Liver (tissue), 3 donors: ENCODE measurements around the gene CCDC136.

Experiments
- EGR1 ChIP-seq, 2 donors: IDR thresholded peaks; 2 replicates each; pipeline ENCODE4 v1.6.1; 2016 to 2018; ENCODE audit warnings: antibody characterized with exemption in 2 of 2, low read depth in 2 of 2
- FOXA1 ChIP-seq: IDR thresholded peaks from 2 replicates; pipeline ENCODE4 v1.6.1; 2016; ENCODE audit warnings: antibody characterized with exemption
- GABPA ChIP-seq, 2 donors: IDR thresholded peaks in 1 of 2; conservative IDR thresholded peaks in 1 of 2; 2 replicates each; pipeline ENCODE4 v1.6.1; 2016; ENCODE audit warnings: antibody characterized with exemption in 2 of 2, mild to moderate bottlenecking in 1 of 2, moderate library complexity in 1 of 2
- JUND ChIP-seq, 2 donors: IDR thresholded peaks; 2 replicates each; pipeline ENCODE4 v1.6.1; 2016; ENCODE audit warnings: antibody characterized with exemption in 2 of 2
- NR2F2 ChIP-seq: IDR thresholded peaks from 2 replicates; pipeline ENCODE4 v1.6.1; 2016; ENCODE audit warnings: antibody characterized with exemption
- RAD21 ChIP-seq, 2 donors: IDR thresholded peaks; 2 replicates each; pipeline ENCODE4 v1.6.1; 2016; ENCODE audit warnings: antibody characterized with exemption in 2 of 2, mild to moderate bottlenecking in 2 of 2
- SP1 ChIP-seq: IDR thresholded peaks from 2 replicates; pipeline ENCODE4 v1.6.1; 2018; ENCODE audit warnings: antibody characterized with exemption, mild to moderate bottlenecking
- TAF1 ChIP-seq: conservative IDR thresholded peaks from 2 replicates; pipeline ENCODE4 v1.6.1; 2016; ENCODE audit warnings: antibody characterized with exemption, mild to moderate bottlenecking
- TF ChIP-seq, protein P1 (sequence below): fragments of 150-350 bp; IDR thresholded peaks from 2 replicates; pipeline ENCODE4 v1.5.1; 2017; ENCODE audit warnings: improper control_type of control experiment, low read depth, low read length; ENCODE audit not compliant: missing input control
- TF ChIP-seq, protein P2 (sequence below): IDR thresholded peaks from 2 replicates; pipeline ENCODE4 v1.6.1; 2016; ENCODE audit warnings: antibody characterized with exemption
- donor health status: healthy.
- donor health status: healthy.

DNA sequence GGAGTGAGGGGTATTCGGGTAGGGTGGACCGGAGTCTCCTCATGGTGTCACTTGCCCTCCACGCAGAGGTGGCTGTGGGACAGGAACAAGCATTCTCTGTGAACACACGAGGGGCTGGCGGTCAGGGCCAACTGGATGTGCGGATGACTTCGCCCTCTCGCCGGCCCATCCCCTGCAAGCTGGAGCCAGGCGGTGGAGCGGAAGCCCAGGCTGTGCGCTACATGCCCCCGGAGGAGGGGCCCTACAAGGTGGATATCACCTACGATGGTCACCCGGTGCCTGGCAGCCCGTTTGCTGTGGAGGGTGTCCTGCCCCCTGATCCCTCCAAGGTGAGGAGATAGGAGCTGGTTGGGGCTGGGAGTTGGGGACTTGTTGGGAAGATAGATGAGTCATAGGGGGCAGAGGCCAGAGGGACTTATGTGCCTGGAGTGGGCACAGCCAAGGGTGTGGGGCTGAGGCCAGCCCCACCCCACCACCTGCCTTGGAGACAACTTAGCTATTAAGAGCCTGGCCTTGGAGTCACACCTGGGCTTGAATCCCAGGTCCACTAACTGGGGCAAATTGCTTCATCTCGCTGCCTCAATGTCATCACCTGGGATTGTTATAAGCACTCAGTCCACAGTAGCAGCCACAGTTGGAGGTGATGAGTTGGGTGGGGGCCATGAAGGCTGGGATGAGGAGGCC, 52.3 kb downstream of the CCDC136 start:
- TF ChIP-seq, protein P1, sequence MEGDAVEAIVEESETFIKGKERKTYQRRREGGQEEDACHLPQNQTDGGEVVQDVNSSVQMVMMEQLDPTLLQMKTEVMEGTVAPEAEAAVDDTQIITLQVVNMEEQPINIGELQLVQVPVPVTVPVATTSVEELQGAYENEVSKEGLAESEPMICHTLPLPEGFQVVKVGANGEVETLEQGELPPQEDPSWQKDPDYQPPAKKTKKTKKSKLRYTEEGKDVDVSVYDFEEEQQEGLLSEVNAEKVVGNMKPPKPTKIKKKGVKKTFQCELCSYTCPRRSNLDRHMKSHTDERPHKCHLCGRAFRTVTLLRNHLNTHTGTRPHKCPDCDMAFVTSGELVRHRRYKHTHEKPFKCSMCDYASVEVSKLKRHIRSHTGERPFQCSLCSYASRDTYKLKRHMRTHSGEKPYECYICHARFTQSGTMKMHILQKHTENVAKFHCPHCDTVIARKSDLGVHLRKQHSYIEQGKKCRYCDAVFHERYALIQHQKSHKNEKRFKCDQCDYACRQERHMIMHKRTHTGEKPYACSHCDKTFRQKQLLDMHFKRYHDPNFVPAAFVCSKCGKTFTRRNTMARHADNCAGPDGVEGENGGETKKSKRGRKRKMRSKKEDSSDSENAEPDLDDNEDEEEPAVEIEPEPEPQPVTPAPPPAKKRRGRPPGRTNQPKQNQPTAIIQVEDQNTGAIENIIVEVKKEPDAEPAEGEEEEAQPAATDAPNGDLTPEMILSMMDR, result no peak
- no peak for TF ChIP-seq RAD21 (IDR thresholded peaks at IDR 0.05)
- TF ChIP-seq FOXA1, result no peak
- no peak for TF ChIP-seq JUND (IDR thresholded peaks at IDR 0.05)
- TF ChIP-seq, protein P2, sequence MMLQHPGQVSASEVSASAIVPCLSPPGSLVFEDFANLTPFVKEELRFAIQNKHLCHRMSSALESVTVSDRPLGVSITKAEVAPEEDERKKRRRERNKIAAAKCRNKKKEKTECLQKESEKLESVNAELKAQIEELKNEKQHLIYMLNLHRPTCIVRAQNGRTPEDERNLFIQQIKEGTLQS, result no peak
- TF ChIP-seq EGR1 (IDR thresholded peaks at IDR 0.05; ENCODE audit: low read depth in 2 of 2), result no peak
- TF ChIP-seq TAF1, result no peak
- no peak for TF ChIP-seq GABPA (IDR thresholded peaks at IDR 0.05 in 1 of 2, conservative IDR thresholded peaks at IDR 0.05 in 1 of 2)
- TF ChIP-seq NR2F2, result no peak
- TF ChIP-seq SP1, result no peak
